Osteoblast (primary cell): ENCODE data around the gene COBLL1. TPM values are rescaled to one million over a fixed set of nuclear protein-coding genes. Genes with fewer than 3 reads are reported as not detected.

ENCODE experiments used
- DNase-seq: peaks from one replicate; pipeline ENCODE4 v3.0.0; 2011; ENCODE audit warnings: low spot score, mixed read lengths; ENCODE audit not compliant: insufficient read length; ENCODE audit errors: missing footprints
- H2AFZ ChIP-seq: 2 replicates; pipeline ENCODE4 v1.6.0; 2011; ENCODE audit warnings: mild to moderate bottlenecking, low read length
- H3K27ac ChIP-seq: 2 replicates; pipeline ENCODE4 v1.5.1; 2011; ENCODE audit warnings: mild to moderate bottlenecking, low read depth, low read length, moderate library complexity
- H3K27me3 ChIP-seq: 2 replicates; pipeline ENCODE4 v1.6.0; 2012; ENCODE audit warnings: mild to moderate bottlenecking, control low read depth, inconsistent platforms, low read length, moderate library complexity; ENCODE audit not compliant: insufficient read depth
- H3K36me3 ChIP-seq: 2 replicates; pipeline ENCODE4 v1.5.1; 2011; ENCODE audit warnings: mild to moderate bottlenecking, low read length, control low read depth, moderate library complexity; ENCODE audit not compliant: insufficient read depth
- H3K4me1 ChIP-seq: 2 replicates; pipeline ENCODE4 v1.5.1; 2011; ENCODE audit warnings: mild to moderate bottlenecking, low read length, control low read depth, moderate library complexity; ENCODE audit not compliant: insufficient read depth
- H3K4me2 ChIP-seq: 2 replicates; pipeline ENCODE4 v1.6.0; 2011; ENCODE audit warnings: mild to moderate bottlenecking, low read length; ENCODE audit not compliant: insufficient read depth
- H3K4me3 ChIP-seq: fragments of 200-600 bp; sonication (generic); 3 replicates; pipeline ENCODE4 v1.5.1; 2012; ENCODE audit warnings: mild to moderate bottlenecking, low read length, inconsistent platforms; ENCODE audit not compliant: insufficient read depth
- H3K79me2 ChIP-seq: 2 replicates; pipeline ENCODE4 v1.6.0; 2012; ENCODE audit warnings: mild to moderate bottlenecking, low read length, control low read depth, inconsistent platforms; ENCODE audit not compliant: insufficient read depth
- H3K9me3 ChIP-seq: 2 replicates; pipeline ENCODE4 v1.5.1; 2011; ENCODE audit warnings: low read depth, low read length, control low read depth
- H4K20me1 ChIP-seq: 2 replicates; pipeline ENCODE4 v1.6.0; 2012; ENCODE audit warnings: mild to moderate bottlenecking, low read length, control low read depth; ENCODE audit not compliant: insufficient read depth
- CTCF ChIP-seq: IDR thresholded peaks from 2 replicates; pipeline ENCODE4 v1.5.1; 2011; ENCODE audit warnings: mild to moderate bottlenecking, low read depth, low read length, moderate library complexity; ENCODE audit errors: extremely low read depth
- total RNA-seq: library from RNA; depleted of rRNA; stranded (reverse); fragments of >200 nt; gene quantifications from 2 replicates; pipeline ENCODE4 v1.2.3, GENCODE V29; 2012

The COBLL1 gene
- total RNA-seq, 1 donor, result 10.9 TPM

DNA sequence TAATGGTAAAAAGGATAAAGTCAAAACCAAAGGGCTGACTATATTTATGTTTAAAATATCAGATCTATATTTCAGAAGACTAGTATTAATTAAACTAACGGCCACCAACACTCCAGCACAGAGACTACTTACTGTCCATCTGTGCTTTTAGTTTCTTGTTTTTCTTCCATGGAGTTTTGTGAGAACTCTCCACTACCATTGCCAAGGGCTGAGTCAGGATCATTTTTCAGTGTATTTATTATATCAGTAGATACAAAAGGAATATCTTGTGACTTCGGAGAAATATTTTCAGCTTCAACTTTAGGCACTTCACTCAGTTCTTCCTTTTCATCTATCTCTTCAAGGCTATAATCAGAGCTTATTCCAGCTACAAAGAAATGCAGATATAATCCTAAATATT is 141.2 kb downstream of the COBLL1 start:
- DNase-seq, result no peak
- Histone ChIP-seq H3K4me2 (no peak overlapping the region), H3K27ac (no peak overlapping the region), H3K9me3 (no peaks in the 10 kb centered on the region), H3K4me3 (no peak overlapping the region), H2AFZ (no peak overlapping the region), H3K79me2 (no peaks in the 10 kb centered on the region), H3K4me1 (peaks cover 2% of the 10 kb centered on the region), H3K36me3 (no peaks in the 10 kb centered on the region), H3K27me3 (no peaks in the 10 kb centered on the region), H4K20me1 (no peaks in the 10 kb centered on the region)
- TF ChIP-seq CTCF, result no peak

DNA sequence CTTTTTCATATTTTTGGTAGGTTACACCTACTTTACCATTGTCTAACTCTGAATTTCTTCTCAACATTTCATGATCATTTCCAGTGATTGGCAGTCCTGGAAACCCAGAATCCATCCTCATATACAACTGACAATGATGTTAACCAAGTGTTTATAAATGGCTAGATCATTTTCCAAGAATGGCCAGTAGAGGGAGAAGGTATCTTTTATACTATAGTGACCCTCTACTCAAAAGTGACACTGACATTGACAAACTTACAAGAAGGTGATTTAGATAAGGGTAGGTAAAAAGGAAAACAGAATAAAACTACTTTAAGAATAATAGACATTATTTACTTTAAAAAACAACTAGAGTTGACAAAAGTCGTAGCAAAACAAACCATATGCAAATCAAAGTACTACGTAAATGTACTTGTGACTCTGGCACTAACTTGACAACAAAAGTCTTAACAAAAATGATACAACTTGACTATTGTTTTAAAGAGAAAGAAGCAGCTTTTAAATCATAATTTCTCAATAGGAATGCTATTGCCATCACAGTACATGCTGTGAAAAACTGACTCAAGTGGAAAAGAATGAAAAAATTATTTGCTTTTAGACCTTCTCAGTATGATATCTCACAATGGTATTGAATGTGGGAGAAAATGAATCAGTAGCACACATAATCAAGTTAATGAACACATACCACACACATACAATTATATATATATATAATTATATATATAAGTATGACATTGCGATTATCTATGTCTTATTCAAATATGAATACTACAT is 143.7 kb downstream of the COBLL1 start:
- H3K36me3 ChIP-seq, result no peaks in the 10 kb centered on the region
- H3K4me2 ChIP-seq, result no peak overlapping the region
- peak overlapping the region; percentile 18 for H2AFZ ChIP-seq
- H4K20me1 ChIP-seq, result no peaks in the 10 kb centered on the region
- H3K4me1 ChIP-seq, result peaks cover 2% of the 10 kb centered on the region
- no peaks in the 10 kb centered on the region for H3K27me3 ChIP-seq
- peak; percentile 65 for TF ChIP-seq CTCF
- H3K27ac ChIP-seq, result no peak overlapping the region
- no peaks in the 10 kb centered on the region for H3K9me3 ChIP-seq
- DNase-seq, result no peak
- no peaks in the 10 kb centered on the region for H3K79me2 ChIP-seq
- no peak overlapping the region for H3K4me3 ChIP-seq

DNA sequence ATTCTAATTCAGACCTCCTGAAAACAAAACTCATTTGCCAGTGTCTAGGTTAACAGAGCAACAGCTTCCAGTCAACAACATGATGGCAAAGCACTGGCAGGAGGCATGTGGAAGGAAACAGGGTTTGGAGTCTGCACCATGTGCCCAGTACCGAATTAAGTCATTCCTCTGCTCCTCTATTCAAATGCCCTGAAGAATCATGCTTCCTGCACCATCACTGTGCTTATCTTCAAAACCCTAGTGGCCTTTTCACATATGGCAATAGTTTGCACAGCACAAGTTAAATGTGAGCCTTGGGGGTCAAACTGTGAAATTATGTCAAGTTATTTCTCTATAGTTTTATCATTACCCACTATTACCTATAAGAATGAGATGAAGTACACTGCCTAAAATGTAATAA is 145.0 kb downstream of the COBLL1 start:
- no peak for TF ChIP-seq CTCF
- DNase-seq, result no peak
- no peaks in the 10 kb centered on the region for H3K9me3 ChIP-seq
- no peaks in the 10 kb centered on the region for H3K27me3 ChIP-seq
- H3K79me2 ChIP-seq, result no peaks in the 10 kb centered on the region
- no peak overlapping the region for H3K4me2 ChIP-seq
- H4K20me1 ChIP-seq, result no peaks in the 10 kb centered on the region
- no peaks in the 10 kb centered on the region for H3K36me3 ChIP-seq
- peak overlapping the region; percentile 52 for H2AFZ ChIP-seq
- no peak overlapping the region for H3K4me3 ChIP-seq
- H3K27ac ChIP-seq, result no peak overlapping the region
- H3K4me1 ChIP-seq, result peaks cover 2% of the 10 kb centered on the region

GRCh38 chr2:164694275-164694695 is 147.3 kb downstream of the COBLL1 start:
- H3K4me3 ChIP-seq, result no peak overlapping the region
- H3K4me2 ChIP-seq, result no peak overlapping the region
- H3K4me1 ChIP-seq, result peaks cover 2% of the 10 kb centered on the region
- H2AFZ ChIP-seq, result no peak overlapping the region
- no peaks in the 10 kb centered on the region for H3K36me3 ChIP-seq
- no peaks in the 10 kb centered on the region for H3K27me3 ChIP-seq
- no peak for TF ChIP-seq CTCF
- H4K20me1 ChIP-seq, result no peaks in the 10 kb centered on the region
- H3K9me3 ChIP-seq, result no peaks in the 10 kb centered on the region
- no peaks in the 10 kb centered on the region for H3K79me2 ChIP-seq
- H3K27ac ChIP-seq, result no peak overlapping the region
- no peak for DNase-seq
